GM18909 (cell line): Measurements from ENCODE around the gene C16orf87.
"Not testable (repeated sequence)": the region's sequence is repeated elsewhere in the genome, so short reads cannot be mapped to it uniquely, and the experiment has no call there.

ENCODE experiments used
- ATAC-seq: cut with Tn5 transposase; IDR thresholded peaks from one replicate; pipeline ENCODE4 v1.9.1; 2021; ENCODE audit warnings: mild to moderate bottlenecking; ENCODE audit not compliant: unreplicated experiment, poor library complexity

The C16orf87 gene

DNA sequence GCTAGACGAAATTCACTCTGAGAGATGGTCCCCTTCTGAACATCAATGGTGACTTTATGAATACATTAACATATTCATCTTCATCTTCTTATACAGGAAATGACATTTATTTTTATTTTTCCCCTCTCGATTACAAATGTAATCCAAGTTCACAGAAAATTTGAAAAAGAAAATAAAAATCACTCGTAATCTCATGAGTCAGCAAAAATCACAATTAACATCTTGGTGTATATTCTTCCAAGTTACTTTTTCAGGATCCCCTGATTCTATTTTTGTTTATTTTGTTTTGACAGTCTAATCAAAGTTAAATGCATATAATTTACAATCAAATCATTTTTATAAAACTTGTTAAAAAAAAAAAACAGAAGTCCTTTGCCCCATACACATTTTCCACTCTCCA lies 27.6 kb downstream of the C16orf87 start:
- no peak for ATAC-seq

DNA sequence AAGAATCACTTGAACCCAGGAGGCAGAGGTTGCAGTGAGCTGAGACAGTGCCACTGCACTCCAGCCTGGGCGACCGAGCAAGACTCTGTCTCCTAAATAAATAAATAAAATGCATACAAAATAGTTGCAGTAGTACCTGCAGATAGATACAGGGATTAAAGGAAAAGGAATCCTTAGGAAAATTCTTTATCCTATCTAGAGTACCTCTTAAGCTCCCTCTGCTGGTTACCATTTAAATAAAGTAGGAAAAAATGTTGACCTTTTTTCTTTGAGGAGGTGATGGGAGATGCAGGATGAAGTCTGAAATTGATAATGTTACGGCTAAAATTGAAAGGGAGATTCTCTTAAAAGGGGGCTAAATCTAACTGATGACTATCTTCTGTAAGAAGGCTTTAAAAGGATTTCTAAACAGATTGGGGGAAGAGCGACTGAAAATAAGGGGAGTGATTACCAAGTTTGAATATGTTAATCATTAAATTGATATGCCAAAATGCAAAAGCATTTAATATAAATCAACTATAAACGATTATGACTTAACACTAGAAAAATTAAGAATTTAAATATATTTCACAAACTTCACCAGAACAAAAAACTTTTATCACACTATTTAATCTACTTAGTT lies 29.4 kb downstream of the C16orf87 start:
- no peak for ATAC-seq

- no peak for ATAC-seq
These were observed 30.5 kb downstream of the C16orf87 start for GRCh38 chr16:46800494-46800893.

GRCh38 chr16:46797501-46797900 lies 33.5 kb downstream of the C16orf87 start:
- ATAC-seq: no peak

DNA sequence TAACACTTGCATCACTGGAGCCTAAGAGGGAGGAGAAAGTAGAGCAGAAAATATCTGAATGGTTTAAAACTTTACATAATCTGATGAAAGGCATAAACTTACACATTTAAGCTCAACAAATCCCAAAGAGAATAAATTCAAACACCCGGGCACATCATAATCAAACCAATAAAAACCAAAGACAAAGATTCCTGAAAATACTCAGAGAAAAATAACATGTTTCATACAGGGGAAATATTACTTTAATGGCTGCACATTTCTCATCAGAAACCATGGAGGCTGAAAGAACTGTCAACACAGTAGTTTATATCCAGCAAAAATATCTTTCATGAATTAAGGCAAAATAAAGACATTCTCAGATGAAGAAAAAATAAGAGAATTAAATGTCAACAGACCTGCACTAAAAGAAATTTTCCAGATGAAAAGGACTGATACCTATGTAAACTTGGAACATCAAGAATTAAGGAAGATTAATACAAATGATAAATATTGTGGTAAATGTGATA lies 34.2 kb downstream of the C16orf87 start:
- ATAC-seq: no peak

GRCh38 chr16:46793841-46794240 lies 37.1 kb downstream of the C16orf87 start:
- ATAC-seq: no peak

DNA sequence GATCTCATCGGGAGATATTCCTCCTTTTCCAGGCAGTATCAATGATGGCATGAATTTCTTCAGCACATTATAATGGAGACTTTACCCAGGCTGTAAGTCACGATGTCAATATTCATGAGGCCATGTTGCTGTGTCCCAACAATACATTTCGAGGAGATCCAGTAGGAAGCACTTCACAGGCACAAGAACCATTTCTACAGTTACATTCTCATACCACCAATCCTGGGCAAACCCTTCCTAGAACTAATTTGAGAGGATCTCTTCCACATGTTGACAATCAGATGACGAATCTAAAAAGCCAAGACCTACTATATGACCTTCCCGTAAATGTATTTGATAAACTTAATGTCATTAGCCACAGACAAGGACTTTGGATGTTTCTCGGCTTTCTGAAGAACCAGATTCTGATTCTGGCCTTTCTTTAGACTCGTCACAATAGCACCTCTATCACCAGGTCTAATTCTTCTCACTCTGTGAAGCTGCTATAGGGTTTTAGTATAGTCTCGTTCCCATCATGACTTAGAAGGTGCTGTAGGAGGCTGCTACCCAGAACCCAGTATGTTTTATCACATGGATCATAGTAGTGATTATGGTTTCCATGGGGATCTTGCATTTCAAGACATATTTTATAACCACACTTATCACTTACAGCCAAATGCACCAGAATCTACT lies 40.2 kb downstream of the C16orf87 start:
- ATAC-seq: no peak

DNA sequence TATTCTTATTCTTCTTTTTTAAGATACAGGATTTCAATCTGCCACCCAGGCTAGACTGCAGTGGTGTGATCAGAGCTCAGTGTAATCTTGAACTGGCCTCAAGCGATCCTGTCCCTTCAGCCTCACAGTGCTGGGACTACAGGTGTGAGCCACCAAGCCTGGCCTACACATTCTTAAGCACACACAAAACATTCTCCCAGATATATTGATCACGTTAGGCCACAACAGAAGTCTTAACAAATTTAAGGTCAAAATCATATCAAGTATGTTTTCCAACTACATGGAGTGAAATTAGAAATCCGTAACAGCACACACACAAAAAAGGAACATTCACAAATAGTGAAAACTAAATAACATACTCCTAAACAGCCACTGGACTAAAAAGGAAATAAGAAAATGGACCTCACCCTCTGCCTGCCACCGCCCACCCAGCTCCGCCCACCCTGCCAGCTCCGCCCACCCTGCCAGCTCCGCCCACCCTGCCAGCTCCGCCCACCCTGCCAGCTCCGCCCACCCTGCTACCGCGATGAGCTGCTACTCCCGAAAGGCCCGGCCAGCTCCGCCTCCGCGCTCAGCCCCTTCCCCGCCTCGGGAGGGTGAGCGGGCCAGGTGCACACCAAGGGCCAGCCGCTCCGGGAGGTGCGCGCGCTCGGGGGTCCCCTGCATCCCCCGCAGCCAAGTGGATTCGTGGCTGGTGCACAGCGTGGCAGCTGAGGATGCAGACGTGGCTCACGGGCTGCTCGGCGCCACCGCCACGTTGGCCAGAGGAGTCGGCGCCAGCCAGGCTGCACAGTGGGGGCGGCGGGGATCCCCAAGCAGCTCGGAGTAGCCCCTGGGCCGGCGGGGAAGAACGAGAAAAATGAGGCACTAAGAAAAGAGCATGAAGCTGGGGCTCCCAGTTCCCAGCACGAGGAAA lies 41.2 kb downstream of the C16orf87 start:
- ATAC-seq: peak; percentile 89

GRCh38 chr16:46788891-46789474 lies 42.0 kb downstream of the C16orf87 start:
- ATAC-seq: no peak

DNA sequence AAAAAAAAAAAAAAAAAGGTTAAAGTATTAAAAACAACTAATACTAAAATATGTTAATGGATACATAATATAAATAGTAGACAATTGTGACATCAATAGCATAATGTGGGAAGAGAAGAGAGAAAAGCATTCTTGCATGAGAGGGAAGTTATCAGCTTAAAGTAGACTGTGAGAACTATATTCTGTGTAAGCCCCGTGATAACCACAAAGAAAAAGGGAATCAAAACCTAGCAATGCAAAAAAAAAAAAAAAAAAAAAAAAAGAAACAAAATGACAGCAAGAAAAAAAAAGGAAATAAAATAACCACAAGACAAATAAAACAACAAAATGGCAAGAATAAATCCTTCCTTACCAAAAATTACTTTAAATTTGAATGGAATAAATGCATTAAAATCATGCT lies 43.1 kb downstream of the C16orf87 start:
- no peak for ATAC-seq

DNA sequence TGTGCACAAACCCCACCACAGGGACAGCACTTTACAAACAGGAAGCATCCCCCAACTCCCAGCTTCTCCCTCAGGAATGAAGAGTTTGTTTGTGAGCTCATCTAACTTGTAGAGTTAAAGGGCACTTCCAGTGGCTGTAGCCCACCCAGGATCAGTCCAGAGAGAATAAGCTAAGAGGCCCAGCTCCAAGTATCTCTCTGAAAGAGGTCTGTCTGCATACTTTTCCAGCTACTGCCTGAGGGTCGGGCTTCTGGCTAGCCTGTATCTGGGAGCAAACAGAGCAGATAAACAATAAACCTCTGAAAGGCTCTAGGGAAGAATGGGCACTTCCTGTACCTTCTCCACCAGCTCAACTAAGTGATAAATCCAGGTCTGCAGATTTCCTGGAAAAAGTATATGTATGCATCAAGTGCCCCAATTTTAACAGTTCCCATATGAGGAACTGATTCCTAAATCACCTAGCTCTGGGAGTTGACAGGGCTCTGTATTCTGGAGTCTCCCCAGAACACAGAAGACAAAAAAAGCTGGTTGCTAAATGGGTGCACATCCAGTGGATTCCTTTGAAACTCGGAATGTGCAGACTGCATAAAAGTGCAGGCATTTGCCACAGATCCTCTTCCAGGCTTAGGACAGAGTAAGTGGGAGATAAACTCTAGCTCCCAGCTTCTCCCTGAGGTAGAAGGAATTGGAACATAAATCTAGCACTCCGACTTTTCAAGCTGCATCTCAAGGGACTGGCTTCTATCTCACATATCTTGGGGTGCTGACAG lies 45.7 kb downstream of the C16orf87 start:
- no peak for ATAC-seq

GRCh38 chr16:46784569-46784968 lies 46.4 kb downstream of the C16orf87 start:
- ATAC-seq: not testable (repeated sequence)

DNA sequence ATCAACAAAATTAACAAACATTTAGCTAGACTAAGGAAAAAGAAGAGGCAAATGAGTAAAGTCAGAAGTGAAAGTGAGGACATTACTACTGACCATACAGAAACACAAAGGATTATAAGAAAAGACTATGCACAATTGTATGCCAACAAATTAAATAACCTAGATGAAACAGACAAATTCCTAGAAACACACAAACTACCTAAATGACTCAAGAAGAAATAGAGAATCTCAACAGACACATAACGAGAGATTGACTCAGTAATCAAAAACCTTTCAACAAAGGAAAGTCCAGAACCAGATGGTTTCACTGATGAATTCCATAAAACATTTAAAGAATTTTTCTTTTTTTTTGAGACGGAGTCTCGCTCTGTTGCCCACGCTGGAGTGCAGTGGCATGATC lies 47.2 kb downstream of the C16orf87 start:
- ATAC-seq: no peak

GRCh38 chr16:46782320-46782719 lies 48.7 kb downstream of the C16orf87 start:
- ATAC-seq: no peak

- no peak for ATAC-seq
These were observed 53.2 kb downstream of the C16orf87 start for GRCh38 chr16:46777804-46778203.

- ATAC-seq: peak; percentile 10
These were observed 55.8 kb downstream of the C16orf87 start for GRCh38 chr16:46775214-46775613.

DNA sequence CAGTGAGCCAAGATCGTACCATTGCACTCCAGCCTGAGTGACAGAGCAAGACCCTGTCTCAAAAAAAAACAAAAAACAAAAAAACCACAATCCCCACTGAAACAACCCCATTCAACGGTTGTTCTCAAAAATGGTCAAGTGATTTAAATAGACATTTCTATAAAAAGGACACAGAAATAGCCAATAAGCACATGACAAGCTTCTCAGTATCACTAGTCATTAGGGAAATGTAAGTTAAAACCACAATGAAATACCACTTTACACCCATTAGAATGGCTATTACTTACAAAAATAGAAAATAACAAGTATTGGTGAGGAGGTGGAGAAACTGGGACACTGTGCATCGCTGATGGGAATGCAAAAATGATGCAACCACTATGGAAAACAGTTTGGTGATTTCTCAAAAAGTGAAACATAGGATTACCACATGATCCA lies 56.2 kb downstream of the C16orf87 start:
- ATAC-seq: peak; percentile 81

GRCh38 chr16:46772463-46772862 lies 58.5 kb downstream of the C16orf87 start:
- ATAC-seq: no peak

GRCh38 chr16:46768809-46769208 lies 62.2 kb downstream of the C16orf87 start:
- no peak for ATAC-seq

- ATAC-seq: no peak
These were observed 65.9 kb downstream of the C16orf87 start for GRCh38 chr16:46765050-46765449.
